ENCODE data around the gene FHL3. TPM values are rescaled to one million over a fixed set of nuclear protein-coding genes. Genes with fewer than 3 reads are reported as not detected.
A peak's percentile ranks its signal among the peaks of the same experiment; 100 is the strongest.

Gene FHL3
- total RNA-seq, 4 donors from 2014 or later, result 7.5 to 13.8 (median 10.4) TPM

DNA sequence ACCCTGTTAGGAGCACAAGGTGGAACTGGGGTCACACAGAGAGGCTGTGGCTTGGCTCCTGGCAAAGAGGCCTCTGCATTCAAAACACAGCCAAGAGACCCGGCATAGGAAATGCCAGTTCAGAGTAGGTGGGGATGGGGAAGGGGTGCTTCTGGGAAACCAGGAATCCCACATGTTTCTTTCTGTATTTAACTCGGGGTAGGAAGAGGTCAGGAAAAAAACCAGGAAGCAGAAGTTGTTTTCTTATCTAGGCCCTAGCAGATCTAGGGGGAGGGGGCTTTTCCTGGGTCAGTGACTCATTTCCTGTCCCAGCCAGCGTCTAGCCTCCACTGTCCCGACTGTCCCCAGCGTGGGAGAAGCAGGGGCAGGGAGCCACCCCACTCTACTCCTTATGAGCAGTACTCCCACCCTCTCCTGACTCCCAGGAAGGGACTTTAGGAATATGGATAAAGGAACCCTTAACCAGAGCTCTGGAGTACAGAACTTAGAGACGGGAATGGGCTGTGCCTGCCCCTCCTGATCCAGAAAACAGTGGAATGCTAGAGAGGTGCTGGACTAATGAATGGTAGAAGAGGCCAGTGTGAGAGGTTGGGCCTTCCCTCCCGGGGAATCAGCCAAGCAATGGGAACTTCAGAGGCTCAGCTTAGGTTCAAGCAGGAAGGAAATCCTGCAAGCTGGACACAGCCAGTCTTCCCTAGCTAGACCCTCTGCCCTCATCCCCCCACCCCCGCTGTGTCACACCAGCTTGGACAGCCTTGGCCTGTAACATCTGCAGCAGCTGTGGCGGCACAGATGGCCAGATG is 5.7 kb downstream of the FHL3 start:
- Histone ChIP-seq H3K4me1 (peaks cover 20 to 62% of the 10 kb centered on the region in 2 donors), H3K27me3 (no peaks in the 10 kb centered on the region), H3K27ac (peak overlapping the region; percentile 71 to 78 (median 76)), H3K9me3 (no peaks in the 10 kb centered on the region), H3K4me3 (replicated peaks in 1 of 3) (no peak overlapping the region), H3K36me3 (no peaks in the 10 kb centered on the region)
- intact Hi-C loops (cut with DNase I), result loop anchor here (10.0 kb wide), 1 partner anchor 65 kb away; no protein-coding TSS in a partner anchor
- peak in 1 of 2 donors; percentile 36 for DNase-seq
- no peak for TF ChIP-seq POLR2A (IDR thresholded peaks at IDR 0.05)
- TF ChIP-seq, protein P1, sequence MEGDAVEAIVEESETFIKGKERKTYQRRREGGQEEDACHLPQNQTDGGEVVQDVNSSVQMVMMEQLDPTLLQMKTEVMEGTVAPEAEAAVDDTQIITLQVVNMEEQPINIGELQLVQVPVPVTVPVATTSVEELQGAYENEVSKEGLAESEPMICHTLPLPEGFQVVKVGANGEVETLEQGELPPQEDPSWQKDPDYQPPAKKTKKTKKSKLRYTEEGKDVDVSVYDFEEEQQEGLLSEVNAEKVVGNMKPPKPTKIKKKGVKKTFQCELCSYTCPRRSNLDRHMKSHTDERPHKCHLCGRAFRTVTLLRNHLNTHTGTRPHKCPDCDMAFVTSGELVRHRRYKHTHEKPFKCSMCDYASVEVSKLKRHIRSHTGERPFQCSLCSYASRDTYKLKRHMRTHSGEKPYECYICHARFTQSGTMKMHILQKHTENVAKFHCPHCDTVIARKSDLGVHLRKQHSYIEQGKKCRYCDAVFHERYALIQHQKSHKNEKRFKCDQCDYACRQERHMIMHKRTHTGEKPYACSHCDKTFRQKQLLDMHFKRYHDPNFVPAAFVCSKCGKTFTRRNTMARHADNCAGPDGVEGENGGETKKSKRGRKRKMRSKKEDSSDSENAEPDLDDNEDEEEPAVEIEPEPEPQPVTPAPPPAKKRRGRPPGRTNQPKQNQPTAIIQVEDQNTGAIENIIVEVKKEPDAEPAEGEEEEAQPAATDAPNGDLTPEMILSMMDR (IDR thresholded peaks at IDR 0.05), result no peak
- WGBS, 2 donors, result 32 to 50% methylated on average over 8 to 9 of the region's 9 CpGs

DNA sequence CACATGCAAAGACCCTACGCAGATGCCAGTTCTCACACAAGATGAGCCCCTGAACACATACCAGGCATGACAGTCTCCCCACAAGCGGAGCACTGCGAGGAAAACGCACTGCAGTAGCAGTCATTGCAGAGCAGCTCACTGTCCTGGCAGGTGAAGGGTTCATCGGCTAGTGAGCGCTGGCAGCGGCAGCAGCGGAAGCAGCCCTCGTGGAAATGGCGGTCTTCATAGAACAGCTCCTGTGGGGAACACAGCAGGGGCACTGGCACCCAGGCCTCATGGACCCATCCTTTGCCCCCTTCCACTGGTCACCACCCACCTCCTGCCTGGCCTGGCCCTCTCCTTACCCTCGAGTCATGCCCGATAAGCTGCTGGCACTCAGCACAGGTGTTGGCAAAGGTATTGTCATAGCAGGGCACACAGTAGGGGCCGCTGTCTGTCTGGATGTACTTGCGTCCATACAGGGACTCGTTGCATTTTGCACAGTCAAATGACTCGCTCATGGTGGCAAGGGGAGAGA is 6.3 kb downstream of the FHL3 start:
- intact Hi-C loops (cut with DNase I), result no loop called here

DNA sequence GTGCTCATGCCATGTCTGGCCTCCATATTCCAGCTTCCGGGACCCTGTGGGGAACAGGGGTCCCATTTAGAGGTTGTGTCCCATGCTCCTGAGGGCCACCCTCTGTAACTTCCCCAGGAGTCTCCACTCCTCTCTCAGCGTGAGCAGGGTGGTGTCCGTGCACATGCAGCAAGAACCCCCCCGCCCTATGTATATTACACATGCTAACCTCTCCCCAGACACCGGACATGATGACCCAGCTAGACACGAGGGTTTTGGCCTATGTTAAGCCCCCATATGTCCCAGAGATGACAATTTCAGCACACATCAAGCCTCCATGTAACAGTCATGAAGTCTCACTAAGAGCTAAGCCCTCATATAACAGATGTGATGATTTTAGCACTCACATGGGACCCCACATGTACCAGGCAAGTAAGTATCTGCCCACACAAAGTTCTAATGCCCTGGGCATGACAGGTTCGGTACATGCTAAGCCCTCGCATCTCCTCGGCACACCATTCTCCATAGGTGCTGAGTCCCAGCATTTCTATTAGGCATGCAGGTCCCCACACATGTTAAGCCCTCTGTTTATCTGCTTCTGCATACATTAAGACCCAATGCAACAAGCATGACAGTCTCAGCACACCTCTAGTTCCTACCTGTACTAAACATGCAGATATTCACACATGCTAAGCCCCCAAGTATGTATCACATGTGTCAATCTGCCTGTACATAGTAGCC is 7.1 kb downstream of the FHL3 start:
- WGBS, 2 donors, result 88 to 93% methylated on average over 8 to 9 of the region's 9 CpGs
- peaks cover 12 to 52% of the 10 kb centered on the region in 2 donors for H3K4me1 ChIP-seq
- no peaks in the 10 kb centered on the region for H3K9me3 ChIP-seq
- no peaks in the 10 kb centered on the region for H3K27me3 ChIP-seq
- DNase-seq, result no peak
- H3K27ac ChIP-seq, result peak overlapping the region in 2 of 3 donors; percentile 76 to 78
- TF ChIP-seq POLR2A (IDR thresholded peaks at IDR 0.05), result no peak
- TF ChIP-seq, protein P1 (IDR thresholded peaks at IDR 0.05), result no peak
- intact Hi-C loops (cut with DNase I), result no loop called here
- H3K4me3 ChIP-seq (replicated peaks in 1 of 3), result no peak overlapping the region
- no peaks in the 10 kb centered on the region for H3K36me3 ChIP-seq

More for the DNA sequence above, 6.3 kb downstream of the FHL3 start:
- Histone ChIP-seq H3K4me1 (peaks cover 16 to 55% of the 10 kb centered on the region in 2 donors), H3K27ac (peak overlapping the region; percentile 71 to 78 (median 76)), H3K36me3 (no peaks in the 10 kb centered on the region), H3K27me3 (no peaks in the 10 kb centered on the region), H3K4me3 (replicated peaks in 1 of 3) (no peak overlapping the region), H3K9me3 (no peaks in the 10 kb centered on the region)
- DNase-seq, result no peak
- WGBS, 2 donors, result 73 to 86% methylated on average over 7 to 16 of the region's 16 CpGs
- TF ChIP-seq, protein P1 (IDR thresholded peaks at IDR 0.05), result no peak
- TF ChIP-seq POLR2A (IDR thresholded peaks at IDR 0.05), result no peak

DNA sequence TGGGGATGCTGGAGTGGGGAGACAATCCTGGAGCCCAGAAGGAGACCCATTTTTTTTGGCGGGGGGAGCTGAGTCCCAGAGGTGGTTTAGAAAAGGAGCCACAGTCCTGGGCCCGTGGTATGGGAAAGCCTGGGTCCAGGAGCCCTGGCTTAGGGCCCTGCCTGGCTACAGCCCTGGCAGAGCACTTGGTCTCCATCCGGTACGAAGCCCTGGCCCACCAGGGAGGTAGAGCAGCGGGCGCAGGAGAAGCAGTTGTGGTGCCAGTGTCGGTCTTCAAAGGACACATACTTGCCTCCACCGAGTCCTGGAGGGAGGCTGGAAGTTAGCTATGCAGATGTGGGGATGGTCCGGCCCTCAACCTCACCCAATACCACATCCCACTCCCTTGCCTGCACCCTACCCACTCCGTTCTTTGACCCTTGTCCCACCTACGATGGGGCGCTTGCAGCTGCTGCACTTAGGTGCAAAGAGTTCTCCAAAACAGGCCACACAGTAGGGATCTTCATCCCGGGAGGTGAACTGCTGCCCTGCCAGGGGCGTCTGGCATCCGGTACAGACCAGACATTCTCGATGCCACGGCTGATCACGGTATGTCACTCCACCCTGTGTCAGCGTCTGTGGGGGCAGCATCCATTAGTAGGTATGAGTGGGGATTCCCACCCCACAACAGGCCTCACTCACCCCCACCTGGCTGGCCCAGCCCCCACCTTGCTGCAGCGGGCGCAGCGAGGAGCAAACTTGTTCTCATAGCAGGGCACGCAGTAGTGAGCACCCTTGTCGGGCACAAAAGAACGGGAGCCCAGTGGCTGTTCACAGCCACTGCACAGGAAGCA is 7.8 kb downstream of the FHL3 start:
- H3K4me1 ChIP-seq, result peaks cover 12 to 49% of the 10 kb centered on the region in 2 donors
- no peak for TF ChIP-seq POLR2A (IDR thresholded peaks at IDR 0.05)
- TF ChIP-seq, protein P1 (IDR thresholded peaks at IDR 0.05), result no peak
- H3K27ac ChIP-seq, result peak overlapping the region in 2 of 3 donors; percentile 23 to 38
- no peaks in the 10 kb centered on the region for H3K27me3 ChIP-seq
- no peak for DNase-seq
- intact Hi-C loops (cut with DNase I), result no loop called here
- no peaks in the 10 kb centered on the region for H3K36me3 ChIP-seq
- no peak overlapping the region for H3K4me3 ChIP-seq (replicated peaks in 1 of 3)
- no peaks in the 10 kb centered on the region for H3K9me3 ChIP-seq
- 93% methylated on average over 18 to 23 of the region's 25 CpGs for WGBS, 2 donors
